T-helper 22 cell (primary cell): ENCODE data around the gene ARG2.
A peak's percentile ranks its signal among the peaks of the same experiment; 100 is the strongest.

Experiments
- DNase-seq: peaks from one replicate; pipeline ENCODE4 v3.0.0-alpha.2; 2020; ENCODE audit warnings: low read depth

Gene ARG2

GRCh38 chr14:67690011-67690410, 70.3 kb downstream of the ARG2 start:
- DNase-seq: no peak

DNA sequence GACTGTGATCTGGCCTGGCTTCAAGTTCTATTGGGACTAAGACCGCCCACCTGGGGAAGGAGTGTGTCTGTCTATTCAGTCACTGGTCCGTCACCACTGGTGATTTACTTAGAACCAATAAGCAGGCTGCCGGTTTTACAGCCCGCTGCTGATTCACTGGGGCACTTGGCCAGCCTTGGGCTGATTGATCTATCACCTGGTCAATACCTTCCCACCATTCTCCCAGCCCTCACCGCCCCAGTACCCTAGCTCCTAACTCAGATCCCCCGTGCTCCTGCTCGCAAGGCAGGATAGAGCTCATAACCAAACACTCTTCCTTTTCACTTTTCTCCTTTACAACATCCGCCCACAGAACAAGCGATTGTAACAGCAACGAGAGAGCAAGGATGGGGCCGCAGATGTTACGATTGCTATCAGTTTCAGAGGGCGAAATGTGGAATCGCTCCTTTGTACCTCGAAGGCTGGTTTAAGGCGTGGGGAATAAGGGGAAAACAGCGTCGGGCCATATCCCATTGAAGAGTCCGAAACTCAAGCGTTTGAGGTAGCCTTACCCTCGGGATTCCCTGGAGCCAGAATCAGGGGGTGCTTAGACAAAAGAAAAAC, 75.2 kb downstream of the ARG2 start:
- peak; percentile 59 for DNase-seq

DNA sequence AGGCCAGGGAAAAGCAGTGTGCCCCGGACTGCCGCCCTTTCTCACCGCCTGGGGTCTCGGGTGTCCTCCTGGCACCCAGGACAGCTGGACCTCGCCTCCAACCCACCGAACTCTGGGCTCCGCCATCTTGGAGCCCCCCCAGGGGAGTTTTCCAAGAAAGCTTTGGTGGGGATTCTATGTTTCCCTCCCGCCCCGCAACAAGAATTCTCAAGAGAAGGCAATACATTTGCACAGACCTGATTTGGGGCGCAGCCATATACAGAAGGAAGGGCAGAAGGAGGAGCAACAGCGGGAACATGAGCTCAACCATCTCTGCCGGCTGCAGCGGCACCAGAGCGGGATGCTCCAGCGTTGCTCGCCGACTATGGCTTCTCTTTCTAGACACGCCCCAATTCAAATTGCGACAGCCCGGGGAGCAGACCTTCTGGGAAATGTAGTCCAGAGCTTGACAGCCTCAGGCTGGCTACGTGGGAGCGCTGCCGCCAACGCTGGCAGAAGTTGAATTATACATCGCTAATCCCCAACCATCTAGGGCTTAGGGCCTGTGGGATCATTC, 75.8 kb downstream of the ARG2 start, which contains the start of gene RDH11:
RDH11 (minus strand) TSS at position 371 of the 556 bp plus-strand sequence; CDS start at position 310, 61 bp downstream.
- peak; percentile 74 for DNase-seq

- no peak for DNase-seq
Observed at GRCh38 chr14:67697006-67697405, 77.3 kb downstream of the ARG2 start.

- DNase-seq: no peak
Observed at GRCh38 chr14:67698179-67698578, 78.5 kb downstream of the ARG2 start.
